Measurements from ENCODE around the gene IMP4. TPM values are rescaled to one million over a fixed set of nuclear protein-coding genes. Genes with fewer than 3 reads are reported as not detected.

Gene IMP4
- total RNA-seq, 1 experiment from 2014 or later, result 121 TPM

- no peak overlapping the region for H3K9ac ChIP-seq (ENCODE audit: low read length)
- H3K4me2 ChIP-seq (ENCODE audit: low read length), result peak overlapping the region; percentile 61
- H2AFZ ChIP-seq (ENCODE audit: low read depth, low read length, poor library complexity, severe bottlenecking), result peak overlapping the region; percentile 87
- H3K27me3 ChIP-seq (ENCODE audit: insufficient read depth, low read length), result peaks cover 13% of the 10 kb centered on the region
- H3K36me3 ChIP-seq (ENCODE audit: control insufficient read depth in 1 of 2, insufficient read depth in 2 of 2, low read length in 2 of 2), result no peaks in the 10 kb centered on the region
- no peak overlapping the region for H3K27ac ChIP-seq (ENCODE audit: low read depth, low read length)
- ChIA-PET CTCF (interaction anchor here (0.7 to 4.4 kb wide), 6 partner anchors 10 to 396 kb away, joined by 3 to 29 read pairs (median 5); partner anchors contain the start of genes IMP4 and SMPD4), RAD21 (ENCODE audit: low non-redundant PET in 1 of 2, low total read pairs in 2 of 2, uncharacterized antibody in 2 of 2, unreplicated experiment in 2 of 2) (interaction anchor here (0.5 to 1.3 kb wide), 4 partner anchors 10 to 740 kb away, joined by 3 to 4 read pairs (median 3); partner anchors contain the start of gene IMP4 (in 1 of the 2)), POLR2A (interaction anchor here (1.0 kb wide), 1 partner anchor 44 kb away, joined by 3 read pairs; no protein-coding TSS in a partner anchor)
- H3K4me3 ChIP-seq (replicated peaks in 1 of 2; ENCODE audit: low read depth in 1 of 2, low read length in 2 of 2), result no peak overlapping the region
- H3K4me1 ChIP-seq (ENCODE audit: control insufficient read depth in 1 of 2, insufficient read depth in 2 of 2, low read length in 2 of 2), result peaks cover 2 to 33% of the 10 kb centered on the region in 2 experiments; a peak in 3 of 4 replicates
- no peaks in the 10 kb centered on the region for H4K20me1 ChIP-seq (ENCODE audit: insufficient read depth)
- H3K9me2 ChIP-seq (ENCODE audit: insufficient read depth), result no peaks in the 10 kb centered on the region
- intact Hi-C loops (cut with micrococcal nuclease), result loop anchor here (1.0 to 5.0 kb wide), 6 partner anchors 40 to 455 kb away; partner anchors contain the start of gene SMPD4
- H3K79me2 ChIP-seq (ENCODE audit: insufficient read depth, low read length), result no peaks in the 10 kb centered on the region
- no TSS peak for BruUV-seq (replicated peaks)
- peak; percentile 53 for DNase-seq (ENCODE audit: low read depth, low spot score)
- ATAC-seq, result peak; percentile 64
- H3K9me3 ChIP-seq (ENCODE audit: control insufficient read depth in 1 of 2, insufficient read depth in 1 of 2, low read depth in 1 of 2, low read length in 2 of 2), result no peaks in the 10 kb centered on the region
- no peak for TF ChIP-seq EZH2 (IDR thresholded peaks at IDR 0.05)
- TF ChIP-seq TCF7L2 (IDR thresholded peaks at IDR 0.05; ENCODE audit: borderline replicate concordance, extremely low read depth, insufficient read depth, insufficient read length), result no peak
- TF ChIP-seq ZBTB33 (IDR thresholded peaks at IDR 0.05; ENCODE audit: extremely low read depth, insufficient replicate concordance, low read length), result no peak
- TF ChIP-seq ELF1 (IDR thresholded peaks at IDR 0.05; ENCODE audit: borderline replicate concordance, low read depth), result no peak
- no peak for TF ChIP-seq EZH2phosphoT487 (IDR thresholded peaks at IDR 0.05; ENCODE audit: borderline replicate concordance)
- TF ChIP-seq POLR2AphosphoS5 (IDR thresholded peaks at IDR 0.05; ENCODE audit: low read depth, low read length), result no peak
- no peak for TF ChIP-seq CBX3 (IDR thresholded peaks at IDR 0.05; ENCODE audit: low read depth)
- no peak for TF ChIP-seq FOSL1 (IDR thresholded peaks at IDR 0.05; ENCODE audit: low read depth)
- no peak for TF ChIP-seq SIN3A (IDR thresholded peaks at IDR 0.05; ENCODE audit: low read depth)
- no peak for TF ChIP-seq YY1 (IDR thresholded peaks at IDR 0.05; ENCODE audit: extremely low read depth, insufficient replicate concordance, low read depth, low read length)
- peak; percentile 95 to 98 (median 95) for TF ChIP-seq CTCF (IDR thresholded peaks at IDR 0.05 in 2 of 3, conservative IDR thresholded peaks at IDR 0.05 in 1 of 3; ENCODE audit: borderline replicate concordance in 1 of 3, insufficient read depth in 1 of 3, low read depth in 2 of 3, low read length in 2 of 3)
- no peak for TF ChIP-seq REST (IDR thresholded peaks at IDR 0.05; ENCODE audit: low read depth)
- no peak for TF ChIP-seq SRF (IDR thresholded peaks at IDR 0.05; ENCODE audit: low read depth)
- TF ChIP-seq ZNF274 (IDR thresholded peaks at IDR 0.05; ENCODE audit: low read depth, low read length), result no peak
- no peak for TF ChIP-seq ZFX (IDR thresholded peaks at IDR 0.05)
- TF ChIP-seq EGR1 (IDR thresholded peaks at IDR 0.05; ENCODE audit: low read depth), result no peak
- TF ChIP-seq SP1 (IDR thresholded peaks at IDR 0.05; ENCODE audit: low read depth), result no peak
- no peak for TF ChIP-seq POLR2A (IDR thresholded peaks at IDR 0.05; ENCODE audit: borderline replicate concordance, extremely low read depth, insufficient read depth, insufficient read length)
- TF ChIP-seq JUND (IDR thresholded peaks at IDR 0.05), result no peak
These were observed 10.2 kb upstream of the IMP4 start for GRCh38 chr2:130332271-130333073.

All from HCT116 (cell line).